GM12878 (cell line): ENCODE data around the gene USP10. TPM values are rescaled to one million over a fixed set of nuclear protein-coding genes. Genes with fewer than 3 reads are reported as not detected.

Experiments used
- ATAC-seq: fragments of 200-7000 bp; cut with Tn5 transposase; 3 replicates; pipeline ENCODE4 v1.9.1; 2020; ENCODE audit warnings: mild to moderate bottlenecking, moderate library complexity
- BruUV-seq: library from RNA; stranded (reverse); fragments of 400-500 nt; replicated peaks from 2 replicates; lab custom pipeline; 2021; lab: Mats Ljungman, UMichigan
- CTCF ChIA-PET: fragments of 300-600 bp; sonication (Branson Sonifier 250); formaldehyde crosslinking; extraction: SDS; loops from one replicate; lab custom pipeline; 2021; ENCODE audit warnings: inconsistent platforms; lab: Yijun Ruan, JAX
- POLR2A ChIA-PET: fragments of 350-600 bp; formaldehyde crosslinking; extraction: SDS; loops from one replicate; lab custom pipeline; 2021; ENCODE audit warnings: inconsistent platforms; lab: Charles Lee
- RAD21 ChIA-PET: fragments of 300-600 bp; sonication (Branson Sonifier 250); formaldehyde crosslinking; loops from one replicate; lab custom pipeline; 2023; ENCODE audit warnings: antibody characterized with exemption; ENCODE audit not compliant: unreplicated experiment; lab: Charles Lee
- SMC1A ChIA-PET: fragments of 300-600 bp; sonication (Branson Sonifier 250); formaldehyde crosslinking; loops from one replicate; lab custom pipeline; 2023; ENCODE audit not compliant: unreplicated experiment, uncharacterized antibody; lab: Charles Lee
- DNase-seq: peaks from one replicate; pipeline ENCODE4 v3.0.0-alpha.2; 2011; ENCODE audit warnings: low read depth, low spot score
- FAIRE-seq: peaks from 3 replicates; lab custom pipeline; 2011; peaks lifted over from hg19 to GRCh38; lab: Jason Lieb, UNC
- H2AFZ ChIP-seq: 2 replicates; pipeline ENCODE4 v1.6.0; 2011; ENCODE audit warnings: low read depth, low read length, control low read depth; ENCODE audit not compliant: control insufficient read depth
- H3K27ac ChIP-seq: 2 replicates; pipeline ENCODE4 v1.5.1; 2011; ENCODE audit warnings: control low read depth; ENCODE audit not compliant: control insufficient read depth, insufficient read depth
- H3K27me3 ChIP-seq, 2 experiments: replicated peaks in 1 of 2; 2 replicates each; pipeline versions ENCODE4 v1.6.0 to v1.6.1; 2011; ENCODE audit warnings: low read length in 1 of 2; ENCODE audit not compliant: control insufficient read depth in 2 of 2, insufficient read depth in 2 of 2
- H3K36me3 ChIP-seq, 2 experiments: 2 replicates each; pipeline ENCODE4 v1.5.1; 2011; ENCODE audit warnings: low read length in 1 of 2; ENCODE audit not compliant: control insufficient read depth in 2 of 2, insufficient read depth in 2 of 2
- H3K4me1 ChIP-seq: 2 replicates; pipeline ENCODE4 v1.6.1; 2011; ENCODE audit warnings: mild to moderate bottlenecking, low read length, moderate library complexity, mixed read lengths; ENCODE audit not compliant: control insufficient read depth, insufficient read depth
- H3K4me2 ChIP-seq: 2 replicates; pipeline ENCODE4 v1.6.0; 2011; ENCODE audit warnings: control low read depth; ENCODE audit not compliant: control insufficient read depth, insufficient read depth
- H3K4me3 ChIP-seq: fragments of 200-600 bp; sonication (generic); 2 replicates; pipeline ENCODE4 v1.5.1; 2016
- H3K79me2 ChIP-seq: 2 replicates; pipeline ENCODE4 v1.6.0; 2011; ENCODE audit warnings: low read length; ENCODE audit not compliant: control insufficient read depth, insufficient read depth
- H3K9ac ChIP-seq: 2 replicates; pipeline ENCODE4 v1.8.0; 2011; ENCODE audit warnings: low read length, control low read depth, mixed read lengths; ENCODE audit not compliant: control insufficient read depth, insufficient read depth
- H3K9me3 ChIP-seq: replicated peaks from 3 replicates; pipeline ENCODE4 v1.5.1; 2011; ENCODE audit warnings: mild to moderate bottlenecking, low read length; ENCODE audit not compliant: control insufficient read depth, insufficient read depth
- H4K20me1 ChIP-seq: 2 replicates; pipeline ENCODE4 v1.6.0; 2011; ENCODE audit not compliant: control insufficient read depth, insufficient read depth
- CHD4 ChIP-seq: fragments of 200-600 bp; sonication (generic); IDR thresholded peaks from 2 replicates; pipeline ENCODE4 v1.6.1; 2016; ENCODE audit warnings: mild to moderate bottlenecking
- CUX1 ChIP-seq: IDR thresholded peaks from 2 replicates; pipeline ENCODE4 v1.6.1; 2012; ENCODE audit warnings: improper control_type of control experiment, low read depth, low read length; ENCODE audit not compliant: insufficient replicate concordance
- FOS ChIP-seq: IDR thresholded peaks from 3 replicates; pipeline ENCODE4 v1.6.1; 2011; ENCODE audit warnings: borderline replicate concordance; ENCODE audit not compliant: insufficient read length; ENCODE audit errors: extremely low read depth
- FOXK2 ChIP-seq: fragments of 450-650 bp; IDR thresholded peaks from 2 replicates; pipeline ENCODE4 v1.6.1; 2017; ENCODE audit warnings: mild to moderate bottlenecking, moderate library complexity
- HDAC2 ChIP-seq: fragments of 200-600 bp; sonication (generic); IDR thresholded peaks from 2 replicates; pipeline ENCODE4 v1.6.1; 2017
- JUNB ChIP-seq: IDR thresholded peaks from 2 replicates; pipeline ENCODE4 v1.6.1; 2016; ENCODE audit warnings: antibody characterized with exemption, mild to moderate bottlenecking
- MTA2 ChIP-seq: fragments of 450-650 bp; IDR thresholded peaks from 2 replicates; pipeline ENCODE4 v1.6.1; 2016; ENCODE audit warnings: low read depth, mild to moderate bottlenecking, moderate library complexity
- MTA3 ChIP-seq: IDR thresholded peaks from 2 replicates; pipeline ENCODE4 v1.6.1; 2012; ENCODE audit warnings: low read length, inconsistent platforms, borderline replicate concordance
- NBN ChIP-seq: fragments of 450-650 bp; IDR thresholded peaks from 2 replicates; pipeline ENCODE4 v1.6.1; 2016
- NR2C1 ChIP-seq: fragments of 450-650 bp; IDR thresholded peaks from 2 replicates; pipeline ENCODE4 v1.6.1; 2017; ENCODE audit warnings: antibody characterized with exemption, mild to moderate bottlenecking, moderate library complexity
- POLR2AphosphoS2 ChIP-seq: IDR thresholded peaks from 2 replicates; pipeline ENCODE4 v1.6.1; 2011; ENCODE audit warnings: low read depth, mild to moderate bottlenecking, low read length, improper control_type of control experiment, moderate library complexity
- SMAD5 ChIP-seq: IDR thresholded peaks from 2 replicates; pipeline ENCODE4 v1.6.1; 2016; ENCODE audit warnings: antibody characterized with exemption, low read depth
- TCF7 ChIP-seq: IDR thresholded peaks from 2 replicates; pipeline ENCODE4 v1.6.1; 2014; ENCODE audit warnings: antibody characterized with exemption, borderline replicate concordance
- USF2 ChIP-seq: IDR thresholded peaks from 2 replicates; pipeline ENCODE4 v1.6.1; 2011; ENCODE audit warnings: low read depth, low read length, improper control_type of control experiment, borderline replicate concordance
- WGBS: methylation state at CpG from one replicate; pipeline ENCODE4 v1.1.6; 2016; ENCODE audit warnings: low lambda C conversion rate; ENCODE audit not compliant: insufficient replicate concordance, insufficient coverage; ENCODE audit errors: missing lambda C conversion rate; 5-methylcytosine and 5-hydroxymethylcytosine counted together
- in situ Hi-C: fragments of 300-500 bp; cut with MboI; formaldehyde crosslinking; loops from 9 replicates; pipeline ENCODE4 v1.14.3; 2018; ENCODE audit warnings: mixed read lengths
- intact Hi-C: fragments of 100-400 bp; cut with micrococcal nuclease; formaldehyde crosslinking; loops from one replicate; pipeline ENCODE4 v1.14.2; 2022; ENCODE audit not compliant: unreplicated experiment
- polyA plus RNA-seq, 11 experiments: library from polyadenylated mRNA; depleted of rRNA in 4 of 11; unstranded in 6 of 11; stranded (reverse) in 5 of 11; fragments of >200 nt; fragmentation: Nextera tagmentation in 4 of 11; fragmentation: Illumina TruSeq in 1 of 11; extraction: Ambion mirVana in 4 of 11; extraction: Trizol in 1 of 11; gene quantifications; 1 replicate in 1 of 11; 2 replicates in 10 of 11; pipeline versions ENCODE4 v1.2.1 to v1.2.3, GENCODE V29; 2011 to 2016; ENCODE audit warnings: inconsistent platforms in 2 of 11, missing spikeins in 2 of 11, low read depth in 1 of 11
- total RNA-seq, 4 experiments: library from RNA; depleted of rRNA in 3 of 4; stranded (reverse); fragments of >200 nt in 3 of 4; fragmentation: Illumina TruSeq in 1 of 4; extraction: Trizol in 1 of 4; gene quantifications; 2 replicates each; pipeline versions ENCODE4 v1.2.1 to v1.2.3, GENCODE V29; 2013 to 2021

Gene USP10
- total and polyA plus RNA-seq, 10 of the 15 experiments (the other 5 are each of a cell fraction or from before 2014, with no cell fraction given) = 46.1 to 160 (median 105) TPM

- Histone ChIP-seq H3K4me2 (no peak overlapping the region), H3K9me3 (no peaks in the 10 kb centered on the region), H3K27ac (no peak overlapping the region), H3K79me2 (peaks cover 94% of the 10 kb centered on the region), H3K9ac (no peak overlapping the region), H3K36me3 (peaks cover 13 to 17% of the 10 kb centered on the region in 2 experiments), H3K27me3 (no peaks in the 10 kb centered on the region), H3K4me1 (peaks cover 9% of the 10 kb centered on the region), H4K20me1 (peaks cover 12% of the 10 kb centered on the region), H2AFZ (no peak overlapping the region), H3K4me3 (no peak overlapping the region)
- FAIRE-seq (no peak), ATAC-seq (no peak), DNase-seq (no peak)
- no TSS peak for BruUV-seq
- WGBS = 30% methylated on average over 3 of the region's 3 CpGs
- intact Hi-C loops = no loop called here
- CTCF ChIA-PET = interaction anchor here (0.6 to 2.1 kb wide), 6 partner anchors 9 to 293 kb away, joined by 3 to 14 read pairs (median 4); no protein-coding TSS in a partner anchor
- RAD21 ChIA-PET = interaction anchor here (1.1 kb wide), 1 partner anchor 11 kb away, joined by 4 read pairs; no protein-coding TSS in a partner anchor
- POLR2A ChIA-PET = interaction anchor here (1.2 kb wide), 1 partner anchor 15 kb away, joined by 3 read pairs; no protein-coding TSS in a partner anchor
- in situ Hi-C loops = no loop called here
- TF ChIP-seq SMAD5 = no peak
- no peak for TF ChIP-seq MTA2
- no peak for TF ChIP-seq POLR2AphosphoS2
- TF ChIP-seq NBN = no peak
- no peak for TF ChIP-seq HDAC2
- TF ChIP-seq CUX1 = no peak
- TF ChIP-seq MTA3 = no peak
- no peak for TF ChIP-seq FOXK2
- no peak for TF ChIP-seq CHD4
- TF ChIP-seq TCF7 = no peak
- no peak for TF ChIP-seq FOS
- no peak for TF ChIP-seq JUNB
- no peak for TF ChIP-seq NR2C1
- TF ChIP-seq USF2 = no peak
- SMC1A ChIA-PET = interaction anchor here (1.2 to 3.1 kb wide), 5 partner anchors 10 to 23 kb away, joined by 3 to 13 read pairs (median 6); no protein-coding TSS in a partner anchor
Observed at GRCh38 chr16:84715424-84715823, 15.6 kb downstream of the USP10 start.
